Measurements from ENCODE around the gene PCYT1A. TPM values are rescaled to one million over a fixed set of nuclear protein-coding genes. Genes with fewer than 3 reads are reported as not detected.

PCYT1A gene
- total RNA-seq, 1 experiment from 2014 or later, result 63.8 TPM

DNA sequence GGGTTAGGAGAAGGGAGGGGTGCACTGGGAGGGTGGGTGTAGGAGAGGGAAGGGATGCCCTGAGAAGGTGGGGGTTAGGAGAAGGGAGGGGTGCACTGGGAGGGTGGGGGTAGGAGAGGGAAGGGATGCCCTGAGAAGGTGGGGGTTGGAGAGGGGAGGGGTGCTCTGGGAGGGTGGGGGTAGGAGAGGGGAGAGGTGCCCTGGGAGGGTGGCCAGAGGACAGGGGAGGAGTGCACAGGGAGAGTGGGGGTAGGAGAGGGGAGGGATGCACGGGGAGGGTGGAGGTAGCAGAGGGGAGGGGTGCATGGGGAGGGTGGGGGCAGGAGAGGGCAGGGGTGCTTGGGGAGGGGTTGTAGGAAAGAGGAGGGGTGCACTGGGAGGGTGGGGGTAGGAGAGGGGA is 47.5 kb upstream of the PCYT1A start:
- Histone ChIP-seq H3K27ac (ENCODE audit: low read length) (no peak overlapping the region), H2AFZ (ENCODE audit: low read length) (no peak overlapping the region), H3K27me3 (ENCODE audit: low read length) (no peaks in the 10 kb centered on the region), H3K4me2 (ENCODE audit: low read length) (no peak overlapping the region), H3K9ac (ENCODE audit: low read length) (no peak overlapping the region), H4K20me1 (ENCODE audit: low read length) (no peaks in the 10 kb centered on the region), H3K4me3 (ENCODE audit: low read length) (no peak overlapping the region), H3K79me2 (ENCODE audit: low read length) (peaks cover 5% of the 10 kb centered on the region), H3F3A (ENCODE audit: low read length, unreplicated experiment) (no peaks in the 10 kb centered on the region), H3K4me1 (ENCODE audit: insufficient read depth, low read length) (peaks cover 33% of the 10 kb centered on the region), H3K9me2 (replicated peaks; ENCODE audit: low read length) (no peaks in the 10 kb centered on the region), H3K9me3 (ENCODE audit: low read length) (no peaks in the 10 kb centered on the region), H3K36me3 (ENCODE audit: low read depth, low read length) (no peaks in the 10 kb centered on the region)
- TF ChIP-seq EZH2phosphoT487 (IDR thresholded peaks at IDR 0.05; ENCODE audit: borderline replicate concordance, low read length) (no peak), EZH2 (IDR thresholded peaks at IDR 0.05; ENCODE audit: low read length, unreplicated experiment) (no peak), CTCF (conservative IDR thresholded peaks at IDR 0.05; ENCODE audit: low read depth, low read length) (no peak)
- intact Hi-C loops (cut with micrococcal nuclease), result no loop called here
- ChIA-PET POLR2A (ENCODE audit: unreplicated experiment) (no interaction called here), CTCF (no interaction called here)
- ATAC-seq (no peak), DNase-seq (no peak)
- no TSS peak for BruUV-seq (replicated peaks)

DNA sequence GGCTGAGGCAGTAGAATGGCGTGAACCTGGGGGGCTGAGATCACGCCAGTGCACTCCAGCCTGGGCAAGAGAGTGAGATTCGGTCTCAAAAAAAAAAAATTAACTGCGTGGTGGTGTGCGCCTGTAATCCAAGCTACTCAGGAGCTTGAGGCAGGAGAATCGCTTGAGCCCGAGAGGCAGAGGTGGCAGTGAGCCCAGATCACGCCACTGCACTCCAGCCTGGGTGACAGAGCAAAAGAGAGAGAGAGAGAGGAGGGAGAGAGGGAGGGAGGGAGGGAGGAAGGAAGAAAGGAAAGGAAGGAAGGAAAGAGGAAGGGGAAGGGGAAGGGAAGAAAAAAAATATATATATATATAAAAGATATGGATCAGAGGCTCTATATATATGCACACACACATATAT is 44.6 kb upstream of the PCYT1A start:
- Histone ChIP-seq H3K36me3 (ENCODE audit: low read depth, low read length) (no peaks in the 10 kb centered on the region), H3K27ac (ENCODE audit: low read length) (no peak overlapping the region), H3K9ac (ENCODE audit: low read length) (no peak overlapping the region), H2AFZ (ENCODE audit: low read length) (no peak overlapping the region), H3K4me3 (ENCODE audit: low read length) (no peak overlapping the region), H3F3A (ENCODE audit: low read length, unreplicated experiment) (no peaks in the 10 kb centered on the region), H3K9me2 (replicated peaks; ENCODE audit: low read length) (no peaks in the 10 kb centered on the region), H3K79me2 (ENCODE audit: low read length) (no peaks in the 10 kb centered on the region), H3K27me3 (ENCODE audit: low read length) (no peaks in the 10 kb centered on the region), H3K4me1 (ENCODE audit: insufficient read depth, low read length) (peaks cover 5% of the 10 kb centered on the region; the same call in 1 of the 2 replicates), H3K4me2 (ENCODE audit: low read length) (no peak overlapping the region), H3K9me3 (ENCODE audit: low read length) (no peaks in the 10 kb centered on the region), H4K20me1 (ENCODE audit: low read length) (no peaks in the 10 kb centered on the region)
- ChIA-PET CTCF (no interaction called here), POLR2A (ENCODE audit: unreplicated experiment) (no interaction called here)
- ATAC-seq (no peak), DNase-seq (no peak)
- no peak for TF ChIP-seq EZH2 (IDR thresholded peaks at IDR 0.05; ENCODE audit: low read length, unreplicated experiment)
- TF ChIP-seq EZH2phosphoT487 (IDR thresholded peaks at IDR 0.05; ENCODE audit: borderline replicate concordance, low read length), result no peak
- no peak for TF ChIP-seq CTCF (conservative IDR thresholded peaks at IDR 0.05; ENCODE audit: low read depth, low read length)
- BruUV-seq (replicated peaks), result no TSS peak
- intact Hi-C loops (cut with micrococcal nuclease), result no loop called here

GRCh38 chr3:196327405-196327804 is 39.9 kb upstream of the PCYT1A start:
- CTCF ChIA-PET, result no interaction called here
- H3K36me3 ChIP-seq (ENCODE audit: low read depth, low read length), result no peaks in the 10 kb centered on the region
- intact Hi-C loops (cut with micrococcal nuclease), result no loop called here
- no peaks in the 10 kb centered on the region for H3F3A ChIP-seq (ENCODE audit: low read length, unreplicated experiment)
- POLR2A ChIA-PET (ENCODE audit: unreplicated experiment), result no interaction called here
- no peak for DNase-seq
- H2AFZ ChIP-seq (ENCODE audit: low read length), result no peak overlapping the region
- no peaks in the 10 kb centered on the region for H3K4me1 ChIP-seq (ENCODE audit: insufficient read depth, low read length)
- H3K27ac ChIP-seq (ENCODE audit: low read length), result no peak overlapping the region
- H3K79me2 ChIP-seq (ENCODE audit: low read length), result no peaks in the 10 kb centered on the region
- H4K20me1 ChIP-seq (ENCODE audit: low read length), result no peaks in the 10 kb centered on the region
- no peak overlapping the region for H3K4me2 ChIP-seq (ENCODE audit: low read length)
- no peaks in the 10 kb centered on the region for H3K27me3 ChIP-seq (ENCODE audit: low read length)
- no TSS peak for BruUV-seq (replicated peaks)
- H3K9me3 ChIP-seq (ENCODE audit: low read length), result no peaks in the 10 kb centered on the region
- ATAC-seq, result no peak
- no peak overlapping the region for H3K4me3 ChIP-seq (ENCODE audit: low read length)
- no peaks in the 10 kb centered on the region for H3K9me2 ChIP-seq (replicated peaks; ENCODE audit: low read length)
- H3K9ac ChIP-seq (ENCODE audit: low read length), result no peak overlapping the region
- TF ChIP-seq EZH2phosphoT487 (IDR thresholded peaks at IDR 0.05; ENCODE audit: borderline replicate concordance, low read length) (no peak), CTCF (conservative IDR thresholded peaks at IDR 0.05; ENCODE audit: low read depth, low read length) (no peak), EZH2 (IDR thresholded peaks at IDR 0.05; ENCODE audit: low read length, unreplicated experiment) (no peak)
